Germinal center (tissue), 1 donor: Measurements from ENCODE around the gene CD68.
"Not testable (repeated sequence)": the region's sequence is repeated elsewhere in the genome, so short reads cannot be mapped to it uniquely, and the experiment has no call there.

Source experiments
- DNase-seq: peaks from one replicate; pipeline ENCODE4 v3.0.0; 2012; ENCODE audit warnings: mixed read lengths, low spot score

The CD68 gene

GRCh38 chr17:7613769-7614424 is 34.5 kb downstream of the CD68 start:
- DNase-seq = no peak

- DNase-seq = peak; percentile 100
Measured at GRCh38 chr17:7614425-7615264, 35.2 kb downstream of the CD68 start, which contains the start of gene FXR2. Gene FXR2, minus strand, starts transcription at chr17:7614897. Its CDS starts 365 bp downstream, at chr17:7614532.

- no peak for DNase-seq
Measured at GRCh38 chr17:7615265-7615747, 35.9 kb downstream of the CD68 start.

- DNase-seq = no peak
Measured at GRCh38 chr17:7618608-7619007, 39.2 kb downstream of the CD68 start.

GRCh38 chr17:7620835-7621234 is 41.4 kb downstream of the CD68 start:
- no peak for DNase-seq

- DNase-seq = no peak
Measured at GRCh38 chr17:7623661-7624060, 44.2 kb downstream of the CD68 start.

GRCh38 chr17:7625749-7626148 is 46.3 kb downstream of the CD68 start:
- not testable (repeated sequence) for DNase-seq

- DNase-seq = no peak
Measured at GRCh38 chr17:7626307-7626706, 46.9 kb downstream of the CD68 start.

GRCh38 chr17:7626956-7627249 is 47.5 kb downstream of the CD68 start:
- DNase-seq = no peak

- DNase-seq = peak; percentile 99
Measured at GRCh38 chr17:7627250-7628121, 48.0 kb downstream of the CD68 start, which contains the start of gene SAT2. Gene SAT2, minus strand, starts transcription at chr17:7627821. Its CDS starts 186 bp downstream, at chr17:7627635.

GRCh38 chr17:7629939-7630571 is 50.6 kb downstream of the CD68 start, which contains the start of gene SHBG:
Gene SHBG, plus strand, starts transcription at chr17:7630135. Its CDS starts 38 bp downstream, at chr17:7630173.
- no peak for DNase-seq
